NCI-H146 treated with DMSO at 0.1 percent for 48 hours (cell line): ENCODE data around the gene ELANE.
"Not testable (repeated sequence)": the region's sequence is repeated elsewhere in the genome, so short reads cannot be mapped to it uniquely, and the experiment has no call there.

Experiments used
- DNase-seq: peaks from one replicate; lab custom pipeline; 2025; ENCODE audit not compliant: unreplicated experiment; lab: John Stamatoyannopoulos, UW

Gene ELANE

GRCh38 chr19:813219-814151 lies 38.6 kb upstream of the ELANE start:
- no peak for DNase-seq

- no peak for DNase-seq
Measured at GRCh38 chr19:814152-815078, 37.7 kb upstream of the ELANE start.

GRCh38 chr19:815079-815774 lies 36.9 kb upstream of the ELANE start:
- no peak for DNase-seq

GRCh38 chr19:815775-816499 lies 36.2 kb upstream of the ELANE start:
- DNase-seq = no peak

GRCh38 chr19:816500-816857 lies 35.6 kb upstream of the ELANE start:
- no peak for DNase-seq

GRCh38 chr19:820212-820611 lies 31.9 kb upstream of the ELANE start:
- DNase-seq = not testable (repeated sequence)

- DNase-seq = no peak
Measured at GRCh38 chr19:821231-821824, 30.8 kb upstream of the ELANE start.

GRCh38 chr19:821825-822503 lies 30.1 kb upstream of the ELANE start, which contains the start of gene PLPPR3:
TSS of gene PLPPR3 (minus strand) at chr19:821955. CDS start at chr19:821559, 396 bp downstream.
- DNase-seq = no peak

GRCh38 chr19:823565-824121 lies 28.5 kb upstream of the ELANE start:
- DNase-seq = no peak

- no peak for DNase-seq
Measured at GRCh38 chr19:824885-825284, 27.2 kb upstream of the ELANE start.

- no peak for DNase-seq
Measured at GRCh38 chr19:825897-826644, 26.0 kb upstream of the ELANE start.

- no peak for DNase-seq
Measured at GRCh38 chr19:827314-827709, 24.8 kb upstream of the ELANE start.

- no peak for DNase-seq
Measured at GRCh38 chr19:827710-828321, 24.3 kb upstream of the ELANE start, which contains the start of gene AZU1. TSS of gene AZU1 (plus strand) at chr19:827837. CDS start at chr19:827847, 10 bp downstream.

- DNase-seq = no peak
Measured at GRCh38 chr19:829129-829758, 22.9 kb upstream of the ELANE start.

- DNase-seq = no peak
Measured at GRCh38 chr19:831407-832369, 20.4 kb upstream of the ELANE start.

- DNase-seq = no peak
Measured at GRCh38 chr19:834216-834615, 17.9 kb upstream of the ELANE start.
